Measurements from ENCODE around the gene FAR1.

Gene FAR1

GRCh38 chr11:13771151-13771550, 102.7 kb downstream of the FAR1 start:
- TF ChIP-seq, protein P1, sequence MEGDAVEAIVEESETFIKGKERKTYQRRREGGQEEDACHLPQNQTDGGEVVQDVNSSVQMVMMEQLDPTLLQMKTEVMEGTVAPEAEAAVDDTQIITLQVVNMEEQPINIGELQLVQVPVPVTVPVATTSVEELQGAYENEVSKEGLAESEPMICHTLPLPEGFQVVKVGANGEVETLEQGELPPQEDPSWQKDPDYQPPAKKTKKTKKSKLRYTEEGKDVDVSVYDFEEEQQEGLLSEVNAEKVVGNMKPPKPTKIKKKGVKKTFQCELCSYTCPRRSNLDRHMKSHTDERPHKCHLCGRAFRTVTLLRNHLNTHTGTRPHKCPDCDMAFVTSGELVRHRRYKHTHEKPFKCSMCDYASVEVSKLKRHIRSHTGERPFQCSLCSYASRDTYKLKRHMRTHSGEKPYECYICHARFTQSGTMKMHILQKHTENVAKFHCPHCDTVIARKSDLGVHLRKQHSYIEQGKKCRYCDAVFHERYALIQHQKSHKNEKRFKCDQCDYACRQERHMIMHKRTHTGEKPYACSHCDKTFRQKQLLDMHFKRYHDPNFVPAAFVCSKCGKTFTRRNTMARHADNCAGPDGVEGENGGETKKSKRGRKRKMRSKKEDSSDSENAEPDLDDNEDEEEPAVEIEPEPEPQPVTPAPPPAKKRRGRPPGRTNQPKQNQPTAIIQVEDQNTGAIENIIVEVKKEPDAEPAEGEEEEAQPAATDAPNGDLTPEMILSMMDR (IDR thresholded peaks at IDR 0.05; ENCODE audit: low read depth, low read length): no peak
- H3K4me1 ChIP-seq: no peaks in the 10 kb centered on the region
- no peaks in the 10 kb centered on the region for H3K27me3 ChIP-seq
- no peak overlapping the region for H3K4me3 ChIP-seq (ENCODE audit: low read depth, low read length)
- no peaks in the 10 kb centered on the region for H3K36me3 ChIP-seq
- H3K9me3 ChIP-seq: no peaks in the 10 kb centered on the region
- DNase-seq: no peak

- no peak for DNase-seq
- Histone ChIP-seq H3K4me3 (ENCODE audit: low read depth, low read length) (no peak overlapping the region), H3K36me3 (no peaks in the 10 kb centered on the region), H3K27me3 (no peaks in the 10 kb centered on the region), H3K4me1 (no peaks in the 10 kb centered on the region), H3K9me3 (no peaks in the 10 kb centered on the region)
- TF ChIP-seq, protein P1 (IDR thresholded peaks at IDR 0.05; ENCODE audit: low read depth, low read length): peak; percentile 43
Observed at GRCh38 chr11:13772223-13773046, 104.0 kb downstream of the FAR1 start.

DNA sequence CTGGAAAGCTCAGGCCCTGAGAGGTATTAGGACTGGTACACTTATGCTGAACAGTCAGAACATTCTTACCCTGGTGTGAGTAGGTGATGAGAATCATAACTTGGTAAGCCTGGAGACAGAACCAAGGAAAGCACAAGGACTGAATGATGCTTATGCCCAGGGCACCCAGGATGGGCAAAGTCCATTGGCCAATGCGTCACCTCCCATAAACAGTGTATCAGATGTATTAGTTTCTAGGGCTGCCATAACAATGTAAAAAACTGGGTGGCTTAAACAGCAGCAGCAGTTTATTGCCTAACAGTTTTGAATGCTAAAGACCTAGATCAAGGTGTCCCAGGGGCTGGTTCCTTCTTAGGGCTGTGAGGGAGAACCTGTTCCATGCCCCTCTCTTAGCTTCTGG, 107.0 kb downstream of the FAR1 start:
- Histone ChIP-seq H3K9me3 (no peaks in the 10 kb centered on the region), H3K36me3 (no peaks in the 10 kb centered on the region), H3K4me1 (no peaks in the 10 kb centered on the region), H3K4me3 (ENCODE audit: low read depth, low read length) (no peak overlapping the region), H3K27me3 (no peaks in the 10 kb centered on the region)
- TF ChIP-seq, protein P1 (IDR thresholded peaks at IDR 0.05; ENCODE audit: low read depth, low read length): no peak
- DNase-seq: no peak

DNA sequence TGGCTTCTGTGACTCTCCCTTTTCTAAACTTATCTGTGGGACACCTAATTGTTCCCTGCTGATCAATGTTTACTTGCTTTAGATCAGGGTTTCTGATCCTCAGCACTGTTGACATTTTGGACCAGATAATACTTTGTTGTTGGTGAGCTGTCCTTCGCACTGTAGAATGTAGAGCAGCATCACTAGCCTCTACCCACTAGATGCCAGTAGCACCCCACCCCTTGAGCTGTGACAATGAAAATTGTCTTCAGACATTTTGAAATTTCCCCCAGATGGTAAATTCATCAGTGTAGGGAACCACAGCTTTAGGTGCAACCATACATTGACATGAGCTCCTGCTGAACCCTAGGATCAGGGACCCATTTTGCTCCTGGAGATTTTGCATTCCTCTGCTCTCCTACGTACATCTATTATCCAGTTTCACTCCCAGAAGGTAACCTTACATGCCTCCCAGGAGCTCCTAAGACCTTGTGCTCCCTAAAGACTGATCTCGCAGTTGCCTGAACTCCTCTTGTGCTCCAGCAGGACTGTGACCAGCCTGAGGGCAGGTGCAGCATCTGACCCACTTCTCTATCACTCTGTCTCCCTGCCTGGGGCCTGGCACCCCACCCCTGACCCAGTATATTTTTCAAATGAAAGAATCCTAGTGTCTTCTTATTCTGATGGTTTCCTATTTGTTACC, 107.8 kb downstream of the FAR1 start:
- Histone ChIP-seq H3K9me3 (no peaks in the 10 kb centered on the region), H3K36me3 (no peaks in the 10 kb centered on the region), H3K4me1 (no peaks in the 10 kb centered on the region), H3K27me3 (no peaks in the 10 kb centered on the region), H3K4me3 (ENCODE audit: low read depth, low read length) (no peak overlapping the region)
- DNase-seq: no peak
- TF ChIP-seq, protein P1 (IDR thresholded peaks at IDR 0.05; ENCODE audit: low read depth, low read length): no peak

GRCh38 chr11:13777341-13777985, 109.0 kb downstream of the FAR1 start:
- TF ChIP-seq, protein P1 (IDR thresholded peaks at IDR 0.05; ENCODE audit: low read depth, low read length): no peak
- Histone ChIP-seq H3K4me1 (no peaks in the 10 kb centered on the region), H3K9me3 (no peaks in the 10 kb centered on the region), H3K36me3 (no peaks in the 10 kb centered on the region), H3K4me3 (ENCODE audit: low read depth, low read length) (no peak overlapping the region), H3K27me3 (no peaks in the 10 kb centered on the region)
- DNase-seq: no peak

Data from BE2C (cell line).